PC-9 (cell line): ENCODE data around the gene PPP1R9B.

ENCODE experiments used
- EZH2 ChIP-seq: fragments of 200-600 bp; sonication (generic); IDR thresholded peaks from 2 replicates; pipeline ENCODE4 v1.8.0; 2017; ENCODE audit warnings: antibody characterized with exemption, low read depth
- TF ChIP-seq, protein P1 (sequence below): fragments of 200-600 bp; sonication (generic); conservative IDR thresholded peaks from 2 replicates; pipeline ENCODE4 v1.6.1; 2017; ENCODE audit warnings: mixed run types, antibody characterized with exemption, mild to moderate bottlenecking, moderate library complexity

DNA sequence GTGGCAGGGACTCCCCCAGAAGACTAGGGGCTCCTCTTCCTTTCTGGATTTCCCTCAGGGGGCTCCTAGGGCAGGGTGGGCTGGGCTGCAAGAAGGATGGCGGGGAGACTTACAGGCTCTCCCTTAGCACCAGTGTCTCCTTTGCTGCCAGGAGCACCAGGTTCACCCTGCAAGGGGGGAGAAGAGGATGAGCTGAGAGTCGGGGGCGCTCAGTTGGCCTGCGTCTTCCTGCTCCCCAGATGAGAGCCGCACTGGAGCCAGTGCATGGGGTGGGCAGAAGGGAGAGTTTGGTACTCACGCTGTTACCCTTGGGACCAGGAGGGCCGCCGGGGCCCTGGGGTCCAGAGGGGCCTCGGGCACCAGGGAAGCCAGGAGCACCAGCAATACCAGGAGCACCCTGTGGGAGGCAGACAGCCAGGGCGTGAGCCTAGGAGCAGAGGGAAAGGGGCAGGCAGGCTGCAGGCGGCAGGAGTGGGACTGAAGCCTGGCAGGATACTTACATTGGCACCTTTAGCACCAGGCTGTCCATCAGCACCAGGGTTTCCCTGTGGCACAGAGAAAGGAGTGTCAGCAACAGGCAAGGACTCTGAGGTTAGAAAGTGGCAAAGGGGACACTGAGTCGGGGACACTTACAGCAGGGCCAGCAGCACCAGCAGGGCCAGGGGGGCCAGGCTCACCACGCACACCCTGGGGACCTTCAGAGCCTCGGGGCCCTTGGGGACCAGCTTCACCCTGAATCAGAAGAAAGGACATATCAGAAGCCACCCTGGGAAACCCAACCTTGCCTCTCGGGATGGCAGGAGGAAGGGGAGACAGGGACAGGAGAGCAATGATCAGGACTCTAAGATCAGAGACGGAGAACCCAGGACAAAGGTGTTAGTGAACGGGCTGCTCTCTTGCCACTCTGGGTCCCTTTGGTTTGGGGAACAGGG, 44.7 kb upstream of the PPP1R9B start:
- TF ChIP-seq, protein P1, sequence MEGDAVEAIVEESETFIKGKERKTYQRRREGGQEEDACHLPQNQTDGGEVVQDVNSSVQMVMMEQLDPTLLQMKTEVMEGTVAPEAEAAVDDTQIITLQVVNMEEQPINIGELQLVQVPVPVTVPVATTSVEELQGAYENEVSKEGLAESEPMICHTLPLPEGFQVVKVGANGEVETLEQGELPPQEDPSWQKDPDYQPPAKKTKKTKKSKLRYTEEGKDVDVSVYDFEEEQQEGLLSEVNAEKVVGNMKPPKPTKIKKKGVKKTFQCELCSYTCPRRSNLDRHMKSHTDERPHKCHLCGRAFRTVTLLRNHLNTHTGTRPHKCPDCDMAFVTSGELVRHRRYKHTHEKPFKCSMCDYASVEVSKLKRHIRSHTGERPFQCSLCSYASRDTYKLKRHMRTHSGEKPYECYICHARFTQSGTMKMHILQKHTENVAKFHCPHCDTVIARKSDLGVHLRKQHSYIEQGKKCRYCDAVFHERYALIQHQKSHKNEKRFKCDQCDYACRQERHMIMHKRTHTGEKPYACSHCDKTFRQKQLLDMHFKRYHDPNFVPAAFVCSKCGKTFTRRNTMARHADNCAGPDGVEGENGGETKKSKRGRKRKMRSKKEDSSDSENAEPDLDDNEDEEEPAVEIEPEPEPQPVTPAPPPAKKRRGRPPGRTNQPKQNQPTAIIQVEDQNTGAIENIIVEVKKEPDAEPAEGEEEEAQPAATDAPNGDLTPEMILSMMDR = no peak
- TF ChIP-seq EZH2 = no peak
